ENCODE results near the gene STK4. TPM values are rescaled to one million over a fixed set of nuclear protein-coding genes. Genes with fewer than 3 reads are reported as not detected.

Gene STK4
- total and polyA plus RNA-seq, 12 donors: 7.1 to 39.3 (median 28.0) TPM

DNA sequence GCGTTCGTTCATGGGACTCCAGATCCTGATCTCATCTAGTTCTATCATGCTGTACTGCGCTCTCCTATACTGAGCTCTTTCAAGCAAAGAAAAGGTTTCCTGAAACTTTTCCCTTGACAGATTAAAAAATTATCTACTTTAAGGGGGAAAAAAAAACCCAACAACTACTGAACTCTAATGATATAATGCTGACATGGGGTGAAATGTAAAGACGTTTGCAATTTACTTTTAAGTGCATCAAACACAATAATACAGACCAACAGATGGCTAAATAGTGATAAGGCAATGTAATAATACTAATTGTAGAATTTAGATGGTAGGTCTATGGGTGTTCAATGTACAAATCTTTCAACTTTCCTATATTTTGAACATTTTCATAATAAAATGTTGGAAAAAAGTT lies 22.5 kb upstream of the STK4 start:
- WGBS, 4 donors: 91 to 95% (median 92%) methylated on average over 4 of the region's 4 CpGs
- peaks cover 0 to 62% of the 10 kb centered on the region in 2 donors for H3K36me3 ChIP-seq (replicated peaks in 1 of 2)
- intact Hi-C loops (cut with DNase I): no loop called here

DNA sequence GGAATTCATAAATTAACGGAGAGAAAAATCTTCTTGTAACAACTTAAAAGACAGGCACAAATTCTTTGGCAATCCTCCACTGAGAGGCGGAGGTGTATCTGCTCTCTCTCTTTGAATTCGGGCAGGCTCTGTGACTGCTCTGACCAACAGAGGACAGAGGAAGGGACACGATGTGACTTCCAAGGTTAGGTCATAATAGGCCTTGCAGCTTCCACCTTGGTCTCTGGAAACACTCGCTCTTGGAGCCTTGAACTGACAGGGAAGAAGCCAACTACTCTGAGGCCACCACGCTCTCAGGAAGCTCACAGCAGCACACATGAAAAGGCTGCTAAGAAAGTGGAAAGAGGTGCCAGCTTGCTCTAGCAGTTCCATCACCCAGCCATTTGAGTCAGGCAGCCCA lies 21.1 kb upstream of the STK4 start:
- H3K4me1 ChIP-seq (replicated peaks in 1 of 2): peaks cover 0 to 8% of the 10 kb centered on the region in 2 donors
- H3K36me3 ChIP-seq (replicated peaks in 1 of 2): peaks cover 0 to 76% of the 10 kb centered on the region in 2 donors
- H3K4me3 ChIP-seq: no peak overlapping the region
- H3K27ac ChIP-seq: peak overlapping the region in 1 of 5 donors; percentile 11
- no peaks in the 10 kb centered on the region for H3K27me3 ChIP-seq
- TF ChIP-seq POLR2A (IDR thresholded peaks at IDR 0.05): no peak
- TF ChIP-seq, protein P1, sequence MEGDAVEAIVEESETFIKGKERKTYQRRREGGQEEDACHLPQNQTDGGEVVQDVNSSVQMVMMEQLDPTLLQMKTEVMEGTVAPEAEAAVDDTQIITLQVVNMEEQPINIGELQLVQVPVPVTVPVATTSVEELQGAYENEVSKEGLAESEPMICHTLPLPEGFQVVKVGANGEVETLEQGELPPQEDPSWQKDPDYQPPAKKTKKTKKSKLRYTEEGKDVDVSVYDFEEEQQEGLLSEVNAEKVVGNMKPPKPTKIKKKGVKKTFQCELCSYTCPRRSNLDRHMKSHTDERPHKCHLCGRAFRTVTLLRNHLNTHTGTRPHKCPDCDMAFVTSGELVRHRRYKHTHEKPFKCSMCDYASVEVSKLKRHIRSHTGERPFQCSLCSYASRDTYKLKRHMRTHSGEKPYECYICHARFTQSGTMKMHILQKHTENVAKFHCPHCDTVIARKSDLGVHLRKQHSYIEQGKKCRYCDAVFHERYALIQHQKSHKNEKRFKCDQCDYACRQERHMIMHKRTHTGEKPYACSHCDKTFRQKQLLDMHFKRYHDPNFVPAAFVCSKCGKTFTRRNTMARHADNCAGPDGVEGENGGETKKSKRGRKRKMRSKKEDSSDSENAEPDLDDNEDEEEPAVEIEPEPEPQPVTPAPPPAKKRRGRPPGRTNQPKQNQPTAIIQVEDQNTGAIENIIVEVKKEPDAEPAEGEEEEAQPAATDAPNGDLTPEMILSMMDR (IDR thresholded peaks at IDR 0.05): no peak
- no peaks in the 10 kb centered on the region for H3K9me3 ChIP-seq (replicated peaks in 1 of 3)
- DNase-seq: peak in 6 of 7 donors; percentile 27 to 67 (median 50)
- intact Hi-C loops (cut with DNase I): no loop called here
- WGBS, 4 donors: 41 to 59% (median 50%) methylated on average over 6 of the region's 6 CpGs

More for the DNA sequence above, 22.5 kb upstream of the STK4 start:
- Histone ChIP-seq H3K27ac (no peak overlapping the region), H3K9me3 (replicated peaks in 1 of 3) (no peaks in the 10 kb centered on the region), H3K27me3 (no peaks in the 10 kb centered on the region), H3K4me3 (no peak overlapping the region), H3K4me1 (replicated peaks in 1 of 2) (peaks cover 0 to 8% of the 10 kb centered on the region in 2 donors)
- no peak for DNase-seq
- TF ChIP-seq, protein P1 (IDR thresholded peaks at IDR 0.05): no peak
- TF ChIP-seq POLR2A (IDR thresholded peaks at IDR 0.05): no peak

DNA sequence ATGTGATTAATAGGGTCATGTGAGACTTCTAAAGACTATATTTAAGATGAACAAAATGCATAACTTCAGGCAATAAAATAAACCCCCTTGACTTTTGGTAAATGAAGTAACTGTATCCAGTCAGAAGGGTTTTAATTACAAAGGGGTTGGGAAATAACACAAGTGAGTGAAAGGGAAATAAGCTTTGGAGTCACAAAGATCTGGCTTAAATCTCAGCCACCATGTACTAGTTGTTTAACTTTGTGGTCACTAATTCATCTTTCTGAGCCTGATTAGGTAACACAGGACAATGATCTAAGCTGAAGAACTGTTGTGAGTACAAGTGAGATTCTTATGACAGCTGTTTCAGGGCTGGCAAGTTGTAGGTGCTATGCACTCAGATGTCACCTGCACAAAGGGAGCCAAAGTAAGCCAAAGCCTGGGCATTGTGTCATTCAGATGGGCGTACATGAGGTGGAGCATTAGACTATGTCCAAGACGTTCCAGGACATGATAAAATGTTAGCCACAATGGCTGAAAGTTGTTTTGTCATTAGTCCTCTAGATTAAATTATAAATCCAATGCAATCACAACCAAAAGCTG lies 19.9 kb upstream of the STK4 start:
- no peak for TF ChIP-seq POLR2A (IDR thresholded peaks at IDR 0.05)
- TF ChIP-seq, protein P1 (IDR thresholded peaks at IDR 0.05): no peak
- no peaks in the 10 kb centered on the region for H3K27me3 ChIP-seq
- no peak for DNase-seq
- H3K27ac ChIP-seq: no peak overlapping the region
- peaks cover 0 to 81% of the 10 kb centered on the region in 2 donors for H3K36me3 ChIP-seq (replicated peaks in 1 of 2)
- intact Hi-C loops (cut with DNase I): no loop called here
- no peaks in the 10 kb centered on the region for H3K9me3 ChIP-seq (replicated peaks in 1 of 3)
- no peak overlapping the region for H3K4me3 ChIP-seq
- WGBS, 4 donors: 78 to 92% (median 89%) methylated on average over 2 of the region's 2 CpGs
- peaks cover 0 to 8% of the 10 kb centered on the region in 2 donors for H3K4me1 ChIP-seq (replicated peaks in 1 of 2)

DNA sequence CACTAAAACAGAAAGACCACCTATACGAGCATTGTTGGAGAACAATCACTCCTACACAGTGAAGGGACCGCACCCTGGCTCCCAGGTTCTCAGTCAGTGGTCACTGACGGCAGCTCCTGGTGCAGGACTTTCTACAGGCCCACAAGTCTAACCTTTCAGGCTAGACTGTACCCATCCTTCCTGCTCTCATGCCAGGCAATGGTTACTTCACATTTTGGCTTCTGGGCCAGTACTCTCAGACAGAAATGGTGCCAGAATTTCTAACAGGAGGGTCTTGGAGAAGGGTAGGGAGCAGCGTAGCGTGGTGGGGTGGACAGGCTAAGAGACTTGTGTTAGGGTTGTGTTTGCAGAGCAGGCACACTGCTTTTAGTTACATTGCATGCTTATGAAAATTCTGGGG lies 18.2 kb upstream of the STK4 start:
- Histone ChIP-seq H3K4me3 (no peak overlapping the region), H3K27ac (no peak overlapping the region), H3K36me3 (replicated peaks in 1 of 2) (peaks cover 0 to 80% of the 10 kb centered on the region in 2 donors), H3K9me3 (replicated peaks in 1 of 3) (no peaks in the 10 kb centered on the region), H3K4me1 (replicated peaks in 1 of 2) (peaks cover 0 to 8% of the 10 kb centered on the region in 2 donors), H3K27me3 (no peaks in the 10 kb centered on the region)
- intact Hi-C loops (cut with DNase I): no loop called here
- no peak for DNase-seq
- TF ChIP-seq POLR2A (IDR thresholded peaks at IDR 0.05): no peak
- TF ChIP-seq, protein P1 (IDR thresholded peaks at IDR 0.05): no peak
- 93 to 99% (median 97%) methylated on average over 5 of the region's 5 CpGs for WGBS, 4 donors

All from adrenal gland (tissue), 12 donors.